ENCODE results near the gene ATRAID.

The ATRAID gene

DNA sequence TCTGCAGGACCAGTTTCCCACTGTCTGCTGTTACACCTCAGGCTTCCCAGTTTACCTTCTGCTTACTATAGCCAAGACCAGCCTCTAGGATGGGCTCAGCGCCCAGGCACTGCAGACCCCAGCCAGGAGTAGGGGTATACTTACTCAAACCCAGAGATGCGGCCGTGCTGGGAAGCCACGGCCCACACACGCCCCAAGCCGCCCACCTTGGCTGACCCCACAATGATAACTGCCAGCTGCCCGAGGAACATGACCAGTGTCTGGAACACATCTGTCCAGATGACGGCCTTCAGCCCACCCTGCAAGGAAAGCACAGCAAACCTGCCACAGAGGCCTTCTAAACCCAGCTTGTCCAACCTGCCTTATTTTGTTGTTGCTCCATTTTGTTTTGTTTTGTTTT lies 6.6 kb upstream of the ATRAID start:
- Histone ChIP-seq H3K4me1 (ENCODE audit: insufficient read depth, low read length, severe bottlenecking) (peaks cover 8% of the 10 kb centered on the region), H3K79me2 (ENCODE audit: insufficient read depth, low read length) (no peaks in the 10 kb centered on the region), H3K27ac (ENCODE audit: low read depth, low read length, poor library complexity, severe bottlenecking) (no peak overlapping the region), H3K4me3 (ENCODE audit: low read depth, low read length, poor library complexity, severe bottlenecking) (no peak overlapping the region), H2AFZ (ENCODE audit: low read length) (no peak overlapping the region), H3K27me3 (ENCODE audit: insufficient read depth, low read length) (no peaks in the 10 kb centered on the region), H4K20me1 (ENCODE audit: insufficient read depth, low read length) (no peaks in the 10 kb centered on the region), H3K36me3 (ENCODE audit: insufficient read depth, low read length) (peaks cover 80% of the 10 kb centered on the region), H3K9me2 (ENCODE audit: low read depth, low read length) (no peaks in the 10 kb centered on the region), H3K4me2 (ENCODE audit: low read length) (no peak overlapping the region), H3F3A (ENCODE audit: insufficient read depth, low read length) (no peaks in the 10 kb centered on the region), H3K9ac (ENCODE audit: low read length) (no peak overlapping the region), H3K9me3 (ENCODE audit: low read length) (no peaks in the 10 kb centered on the region)
- TF ChIP-seq, protein P1, sequence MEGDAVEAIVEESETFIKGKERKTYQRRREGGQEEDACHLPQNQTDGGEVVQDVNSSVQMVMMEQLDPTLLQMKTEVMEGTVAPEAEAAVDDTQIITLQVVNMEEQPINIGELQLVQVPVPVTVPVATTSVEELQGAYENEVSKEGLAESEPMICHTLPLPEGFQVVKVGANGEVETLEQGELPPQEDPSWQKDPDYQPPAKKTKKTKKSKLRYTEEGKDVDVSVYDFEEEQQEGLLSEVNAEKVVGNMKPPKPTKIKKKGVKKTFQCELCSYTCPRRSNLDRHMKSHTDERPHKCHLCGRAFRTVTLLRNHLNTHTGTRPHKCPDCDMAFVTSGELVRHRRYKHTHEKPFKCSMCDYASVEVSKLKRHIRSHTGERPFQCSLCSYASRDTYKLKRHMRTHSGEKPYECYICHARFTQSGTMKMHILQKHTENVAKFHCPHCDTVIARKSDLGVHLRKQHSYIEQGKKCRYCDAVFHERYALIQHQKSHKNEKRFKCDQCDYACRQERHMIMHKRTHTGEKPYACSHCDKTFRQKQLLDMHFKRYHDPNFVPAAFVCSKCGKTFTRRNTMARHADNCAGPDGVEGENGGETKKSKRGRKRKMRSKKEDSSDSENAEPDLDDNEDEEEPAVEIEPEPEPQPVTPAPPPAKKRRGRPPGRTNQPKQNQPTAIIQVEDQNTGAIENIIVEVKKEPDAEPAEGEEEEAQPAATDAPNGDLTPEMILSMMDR (IDR thresholded peaks at IDR 0.05; ENCODE audit: low read length), result no peak
- no peak for TF ChIP-seq EZH2 (IDR thresholded peaks at IDR 0.05; ENCODE audit: borderline replicate concordance, low read length)

DNA sequence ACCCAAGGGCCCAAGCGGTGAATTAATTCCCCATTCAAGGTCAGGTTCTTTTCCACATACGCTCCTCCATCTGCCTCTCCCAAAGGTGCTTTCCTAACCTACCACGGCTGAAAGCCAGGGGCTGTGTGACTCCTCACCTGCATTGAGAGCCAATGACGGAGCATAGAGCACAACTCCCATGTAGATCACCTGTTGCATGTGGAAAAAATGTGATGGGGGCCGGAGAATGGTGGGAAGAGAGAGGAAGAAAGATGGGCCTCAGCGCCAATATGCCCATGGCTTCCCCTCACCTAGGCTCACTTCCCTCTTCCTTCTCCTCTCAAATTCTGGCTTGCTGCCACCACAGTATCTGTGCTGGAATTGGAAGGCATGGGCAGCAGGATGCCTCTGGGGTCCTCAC lies 5.5 kb upstream of the ATRAID start:
- H3K4me1 ChIP-seq (ENCODE audit: insufficient read depth, low read length, severe bottlenecking), result peaks cover 19% of the 10 kb centered on the region
- H3K79me2 ChIP-seq (ENCODE audit: insufficient read depth, low read length), result no peaks in the 10 kb centered on the region

DNA sequence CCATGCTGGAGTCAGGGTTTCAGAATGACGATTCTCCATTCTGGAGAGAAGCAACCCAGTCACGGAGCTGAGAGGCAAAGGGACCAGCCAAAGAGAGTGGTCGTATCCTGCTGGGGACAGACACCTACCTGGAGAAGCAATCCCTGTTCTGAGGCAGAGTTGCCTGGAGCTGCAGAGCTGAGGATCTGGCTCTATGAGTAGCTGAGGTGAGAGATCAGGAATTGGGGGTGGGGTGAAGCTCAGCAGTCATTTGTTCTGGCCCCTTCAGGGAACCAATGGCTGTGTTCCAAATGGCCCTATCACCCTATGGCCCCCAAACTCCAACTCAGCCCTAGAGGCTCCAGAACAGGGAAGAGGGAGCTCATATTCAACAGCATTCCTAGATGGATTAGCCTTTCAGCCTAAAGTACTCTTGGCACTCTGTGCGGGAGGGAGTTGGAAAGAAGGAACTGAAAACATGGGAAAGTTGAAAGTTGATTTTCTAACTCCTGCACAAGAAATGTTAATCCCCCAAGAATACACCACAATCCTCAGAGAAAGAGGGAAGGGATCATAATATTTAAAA lies 3.3 kb upstream of the ATRAID start:
- H3K4me2 ChIP-seq (ENCODE audit: low read length), result no peak overlapping the region
- H4K20me1 ChIP-seq (ENCODE audit: insufficient read depth, low read length), result no peaks in the 10 kb centered on the region
- H3K4me3 ChIP-seq (ENCODE audit: low read depth, low read length, poor library complexity, severe bottlenecking), result no peak overlapping the region
- H3K79me2 ChIP-seq (ENCODE audit: insufficient read depth, low read length), result no peaks in the 10 kb centered on the region
- no peaks in the 10 kb centered on the region for H3F3A ChIP-seq (ENCODE audit: insufficient read depth, low read length)
- H3K27me3 ChIP-seq (ENCODE audit: insufficient read depth, low read length), result no peaks in the 10 kb centered on the region
- H3K4me1 ChIP-seq (ENCODE audit: insufficient read depth, low read length, severe bottlenecking), result peaks cover 28% of the 10 kb centered on the region
- no peak for TF ChIP-seq EZH2 (IDR thresholded peaks at IDR 0.05; ENCODE audit: borderline replicate concordance, low read length)
- TF ChIP-seq, protein P1 (IDR thresholded peaks at IDR 0.05; ENCODE audit: low read length), result no peak
- H3K9ac ChIP-seq (ENCODE audit: low read length), result no peak overlapping the region
- no peak overlapping the region for H3K27ac ChIP-seq (ENCODE audit: low read depth, low read length, poor library complexity, severe bottlenecking)
- peaks cover 57% of the 10 kb centered on the region for H3K36me3 ChIP-seq (ENCODE audit: insufficient read depth, low read length)
- no peak overlapping the region for H2AFZ ChIP-seq (ENCODE audit: low read length)
- no peaks in the 10 kb centered on the region for H3K9me2 ChIP-seq (ENCODE audit: low read depth, low read length)
- H3K9me3 ChIP-seq (ENCODE audit: low read length), result no peaks in the 10 kb centered on the region

More for the DNA sequence above, 5.5 kb upstream of the ATRAID start:
- H3K9ac ChIP-seq (ENCODE audit: low read length), result no peak overlapping the region
- H4K20me1 ChIP-seq (ENCODE audit: insufficient read depth, low read length), result no peaks in the 10 kb centered on the region
- no peaks in the 10 kb centered on the region for H3K27me3 ChIP-seq (ENCODE audit: insufficient read depth, low read length)
- no peak overlapping the region for H3K27ac ChIP-seq (ENCODE audit: low read depth, low read length, poor library complexity, severe bottlenecking)
- H3K9me2 ChIP-seq (ENCODE audit: low read depth, low read length), result no peaks in the 10 kb centered on the region
- peaks cover 76% of the 10 kb centered on the region for H3K36me3 ChIP-seq (ENCODE audit: insufficient read depth, low read length)
- no peaks in the 10 kb centered on the region for H3K9me3 ChIP-seq (ENCODE audit: low read length)
- no peak overlapping the region for H3K4me3 ChIP-seq (ENCODE audit: low read depth, low read length, poor library complexity, severe bottlenecking)
- no peak overlapping the region for H2AFZ ChIP-seq (ENCODE audit: low read length)
- H3K4me2 ChIP-seq (ENCODE audit: low read length), result no peak overlapping the region
- H3F3A ChIP-seq (ENCODE audit: insufficient read depth, low read length), result no peaks in the 10 kb centered on the region
- TF ChIP-seq, protein P1 (IDR thresholded peaks at IDR 0.05; ENCODE audit: low read length), result no peak
- TF ChIP-seq EZH2 (IDR thresholded peaks at IDR 0.05; ENCODE audit: borderline replicate concordance, low read length), result no peak
